Colonic mucosa (tissue), 4 donors: Measurements from ENCODE around the gene SURF6. TPM values are rescaled to one million over a fixed set of nuclear protein-coding genes. Genes with fewer than 3 reads are reported as not detected.
"Not testable (repeated sequence)": the region's sequence is repeated elsewhere in the genome, so short reads cannot be mapped to it uniquely, and the experiment has no call there.

Source experiments
- DNase-seq: peaks from one replicate; pipeline ENCODE4 v3.0.0-alpha.2; 2020
- H3K27ac ChIP-seq: fragments of 200-600 bp; one replicate; pipeline ENCODE4 v1.8.0; 2021
- H3K27me3 ChIP-seq: fragments of 200-600 bp; one replicate; pipeline ENCODE4 v1.8.0; 2021
- H3K36me3 ChIP-seq: fragments of 200-600 bp; one replicate; pipeline ENCODE4 v1.8.0; 2021
- H3K4me1 ChIP-seq: fragments of 200-600 bp; one replicate; pipeline ENCODE4 v1.8.0; 2021; ENCODE audit warnings: mild to moderate bottlenecking
- H3K4me3 ChIP-seq: fragments of 200-600 bp; one replicate; pipeline ENCODE4 v1.8.0; 2021
- H3K9ac ChIP-seq, 2 donors: one replicate each; pipeline ENCODE4 v1.7.0; 2013; ENCODE audit warnings: control low read depth in 2 of 2, low read depth in 2 of 2, low read length in 2 of 2
- H3K9me3 ChIP-seq: fragments of 200-600 bp; one replicate; pipeline ENCODE4 v1.8.0; 2021
- CTCF ChIP-seq: fragments of 200-600 bp; IDR thresholded peaks from one replicate; pipeline ENCODE4 v1.8.0; 2022; ENCODE audit warnings: antibody characterized with exemption, mild to moderate bottlenecking
- intact Hi-C: fragments of 100-400 bp; cut with DNase I; formaldehyde crosslinking; loops from one replicate; pipeline ENCODE4 v1.14.1; 2022
- total RNA-seq, 2 donors: library from RNA; stranded (reverse); fragmentation: NEBNext Ultra II Directional in 1 of 2; extraction: Animal tissue kit (Norgen Biotek cat#: 25700) in 1 of 2; gene quantifications; one replicate each; pipeline ENCODE4 v1.2.1, GENCODE V29; 2021
- donor health status: healthy.
- donor health status: DM: no; HTN: no; CAD: no.
- donor health status: DM: no; HTN: no; CAD: no.

Gene SURF6
- total RNA-seq, 2 donors from 2014 or later, result 16.0 to 41.2 TPM

- TF ChIP-seq CTCF, result no peak
- DNase-seq, result no peak
- Histone ChIP-seq H3K9ac (no peak overlapping the region), H3K36me3 (no peaks in the 10 kb centered on the region), H3K4me1 (no peaks in the 10 kb centered on the region), H3K27ac (no peak overlapping the region), H3K27me3 (no peaks in the 10 kb centered on the region), H3K9me3 (no peaks in the 10 kb centered on the region), H3K4me3 (no peak overlapping the region)
- intact Hi-C loops, result loop anchor here (10.0 kb wide), 1 partner anchor 87 kb away; no protein-coding TSS in a partner anchor
These were observed 14.5 kb downstream of the SURF6 start for GRCh38 chr9:133321411-133321935.

- intact Hi-C loops, result loop anchor here (10.0 kb wide), 1 partner anchor 86 kb away; no protein-coding TSS in a partner anchor
- no peak overlapping the region for H3K27ac ChIP-seq
- H3K36me3 ChIP-seq, result no peaks in the 10 kb centered on the region
- H3K27me3 ChIP-seq, result no peaks in the 10 kb centered on the region
- H3K9me3 ChIP-seq, result no peaks in the 10 kb centered on the region
- no peak overlapping the region for H3K9ac ChIP-seq
- H3K4me1 ChIP-seq, result no peaks in the 10 kb centered on the region
- no peak for TF ChIP-seq CTCF
- H3K4me3 ChIP-seq, result no peak overlapping the region
- DNase-seq, result no peak
These were observed 15.5 kb downstream of the SURF6 start for GRCh38 chr9:133320421-133320881.

DNA sequence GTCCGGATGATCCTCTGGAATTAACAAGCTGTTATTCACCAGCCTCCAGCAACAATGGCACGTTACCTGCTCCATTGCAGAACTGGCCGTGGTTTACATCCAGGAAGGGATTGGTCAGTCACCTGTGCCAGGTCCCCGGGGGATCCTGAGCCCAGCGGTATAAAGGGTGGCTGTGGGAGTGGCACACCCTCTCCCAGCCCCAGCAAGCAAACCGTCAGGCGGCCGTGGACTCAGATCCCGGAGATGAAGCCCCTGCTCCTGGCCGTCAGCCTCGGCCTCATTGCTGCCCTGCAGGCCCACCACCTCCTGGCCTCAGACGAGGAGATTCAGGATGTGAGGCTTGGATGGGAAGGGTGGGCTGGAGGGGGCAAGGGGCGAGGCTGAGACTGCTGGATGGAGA lies 18.4 kb downstream of the SURF6 start:
- DNase-seq, H3K4me3 ChIP-seq, H3K9ac ChIP-seq, H3K27ac ChIP-seq, H3K4me1 ChIP-seq, H3K36me3 ChIP-seq, H3K27me3 ChIP-seq, H3K9me3 ChIP-seq, intact Hi-C loops: not testable (repeated sequence)

DNA sequence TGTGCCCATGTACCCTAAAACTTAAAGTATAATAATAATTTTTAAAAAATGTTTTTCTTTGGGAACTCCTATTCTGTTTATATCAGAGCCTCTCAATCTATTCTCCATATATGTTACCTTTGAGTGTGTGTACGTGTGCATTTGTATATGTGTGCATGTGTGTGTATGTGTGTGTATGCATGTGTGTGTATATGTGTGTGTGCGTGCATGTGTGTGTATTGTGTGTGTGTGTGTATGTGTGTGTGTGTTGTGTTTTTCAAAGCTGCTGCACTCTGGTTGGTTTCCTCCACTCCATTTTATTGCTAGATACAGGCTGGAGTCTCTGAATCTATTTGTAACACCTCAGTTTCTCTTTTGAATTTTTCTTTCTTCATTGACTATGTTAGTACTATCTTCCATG lies 20.0 kb downstream of the SURF6 start:
- intact Hi-C loops, result no loop called here
- no peak overlapping the region for H3K9ac ChIP-seq
- no peak for DNase-seq
- no peaks in the 10 kb centered on the region for H3K9me3 ChIP-seq
- H3K4me3 ChIP-seq, result no peak overlapping the region
- no peak for TF ChIP-seq CTCF
- no peaks in the 10 kb centered on the region for H3K36me3 ChIP-seq
- no peaks in the 10 kb centered on the region for H3K4me1 ChIP-seq
- no peaks in the 10 kb centered on the region for H3K27me3 ChIP-seq
- no peak overlapping the region for H3K27ac ChIP-seq

- H3K4me3 ChIP-seq, result no peak overlapping the region
- no peaks in the 10 kb centered on the region for H3K36me3 ChIP-seq
- no peaks in the 10 kb centered on the region for H3K4me1 ChIP-seq
- no peaks in the 10 kb centered on the region for H3K27me3 ChIP-seq
- no peak overlapping the region for H3K9ac ChIP-seq
- H3K27ac ChIP-seq, result no peak overlapping the region
- intact Hi-C loops, result no loop called here
- H3K9me3 ChIP-seq, result no peaks in the 10 kb centered on the region
- no peak for TF ChIP-seq CTCF
- no peak for DNase-seq
These were observed 26.4 kb downstream of the SURF6 start for GRCh38 chr9:133309608-133310007.

- no peak for TF ChIP-seq CTCF
- DNase-seq, result no peak
- H3K9me3 ChIP-seq, result no peaks in the 10 kb centered on the region
- H3K9ac ChIP-seq, result no peak overlapping the region
- H3K4me1 ChIP-seq, result no peaks in the 10 kb centered on the region
- H3K36me3 ChIP-seq, result no peaks in the 10 kb centered on the region
- no peak overlapping the region for H3K4me3 ChIP-seq
- H3K27me3 ChIP-seq, result no peaks in the 10 kb centered on the region
- H3K27ac ChIP-seq, result no peak overlapping the region
- intact Hi-C loops, result no loop called here
These were observed 28.7 kb downstream of the SURF6 start for GRCh38 chr9:133307301-133307700.
